ENCODE data around the gene CNTNAP5. TPM values are rescaled to one million over a fixed set of nuclear protein-coding genes. Genes with fewer than 3 reads are reported as not detected.

The CNTNAP5 gene
- total and polyA plus RNA-seq, 2 of the 13 experiments (the other 11 are each of a cell fraction or from before 2014, with no cell fraction given) = not detected

GRCh38 chr2:124001696-124002430 lies 23.2 kb upstream of the CNTNAP5 start:
- FAIRE-seq = no peak
- POLR2A ChIA-PET = no interaction called here
- WGBS (ENCODE audit: low lambda C conversion rate) = 38% methylated on average over 11 of the region's 11 CpGs

More at GRCh38 chr2:124001696-124002430, 23.2 kb upstream of the CNTNAP5 start:
- in situ Hi-C loops (cut with HindIII; ENCODE audit: extremely low pct_ligation_motif_present, low pct_unique_long_range_greater_than_20kb) = no loop called here
- TF ChIP-seq ZNF773 (CRISPR knock-in tag; IDR thresholded peaks at IDR 0.05; ENCODE audit: borderline replicate concordance) = no peak
- no peak for TF ChIP-seq HNF1A (IDR thresholded peaks at IDR 0.05; ENCODE audit: low read depth)
- TF ChIP-seq HNF1A (CRISPR knock-in tag; IDR thresholded peaks at IDR 0.05; ENCODE audit: borderline replicate concordance) = no peak
- no peak for TF ChIP-seq FOXP4 (CRISPR knock-in tag; IDR thresholded peaks at IDR 0.05)
- no peak for TF ChIP-seq ZNF333 (CRISPR knock-in tag; IDR thresholded peaks at IDR 0.05; ENCODE audit: borderline replicate concordance)
- no peak for TF ChIP-seq PHB2 (IDR thresholded peaks at IDR 0.05; ENCODE audit: partially characterized antibody)
- no peak for TF ChIP-seq SYNCRIP (IDR thresholded peaks at IDR 0.05; ENCODE audit: insufficient read depth, low read depth, low read length)
- TF ChIP-seq ZNF569 (CRISPR knock-in tag; IDR thresholded peaks at IDR 0.05; ENCODE audit: borderline replicate concordance) = no peak
- TF ChIP-seq ZNF766 (CRISPR knock-in tag; IDR thresholded peaks at IDR 0.05; ENCODE audit: borderline replicate concordance) = no peak
- TF ChIP-seq ZNF776 (CRISPR knock-in tag; IDR thresholded peaks at IDR 0.05) = no peak
- Histone ChIP-seq H2AFZ (ENCODE audit: low read length) (no peak overlapping the region), H3K4me1 (ENCODE audit: insufficient read depth, low read length) (no peaks in the 10 kb centered on the region), H3K36me3 (replicated peaks in 1 of 2; ENCODE audit: control insufficient read depth in 1 of 2, insufficient read depth in 2 of 2, low read length in 2 of 2) (no peaks in the 10 kb centered on the region), H3K4me3 (replicated peaks in 1 of 3; ENCODE audit: insufficient read depth in 1 of 3, low read depth in 2 of 3, low read length in 3 of 3) (no peak overlapping the region), H3K79me2 (ENCODE audit: insufficient read depth, low read length) (no peaks in the 10 kb centered on the region), H3K9me3 (ENCODE audit: low read length) (0 out of 2 replicates have a peak, but pooled peaks cover 6% of the 10 kb centered on the region), H4K20me1 (ENCODE audit: insufficient read depth, low read length) (no peaks in the 10 kb centered on the region), H3K9ac (ENCODE audit: insufficient read depth, low read depth, low read length) (no peak overlapping the region), H3K27ac (ENCODE audit: extremely low read length, insufficient read depth, low read length) (no peak overlapping the region), H3K27me3 (ENCODE audit: control insufficient read depth in 1 of 2, insufficient read depth in 2 of 2, low read length in 2 of 2) (no peaks in the 10 kb centered on the region), H3K4me2 (ENCODE audit: low read depth, low read length) (no peak overlapping the region)
- CTCF ChIA-PET (ENCODE audit: low intra/inter-chr PET ratio, low total read pairs) = no interaction called here
- ATAC-seq = no peak
- no TSS peak for BruUV-seq (replicated peaks)
- intact Hi-C loops (cut with micrococcal nuclease; ENCODE audit: unreplicated experiment) = no loop called here
- DNase-seq (ENCODE audit: low spot score) = no peak
